Aorta (tissue), 5 donors: ENCODE measurements around the gene NPR1. TPM values are rescaled to one million over a fixed set of nuclear protein-coding genes. Genes with fewer than 3 reads are reported as not detected.

Experiments
- ATAC-seq: fragments of 200-7000 bp; cut with Tn5 transposase; one replicate; pipeline ENCODE4 v1.9.1; 2022; ENCODE audit warnings: moderate library complexity; ENCODE audit not compliant: low FRiP score
- DNase-seq, 2 donors: peaks; one replicate each; pipeline ENCODE4 v3.0.0-alpha.2; 2020
- H3K27ac ChIP-seq, 2 donors: one replicate each; pipeline ENCODE4 v1.5.1; 2013; ENCODE audit warnings: low read length in 2 of 2, mild to moderate bottlenecking in 2 of 2, moderate library complexity in 2 of 2, control low read depth in 1 of 2, inconsistent platforms in 1 of 2, low read depth in 1 of 2
- H3K27me3 ChIP-seq, 2 donors: one replicate each; pipeline ENCODE4 v1.6.1; 2013; ENCODE audit warnings: control low read depth in 1 of 2, low read length in 1 of 2, mild to moderate bottlenecking in 1 of 2, moderate library complexity in 1 of 2; ENCODE audit not compliant: insufficient read depth in 2 of 2, control insufficient read depth in 1 of 2
- H3K36me3 ChIP-seq, 2 donors: one replicate each; pipeline ENCODE4 v1.6.1; 2013; ENCODE audit warnings: control low read depth in 1 of 2, low read length in 1 of 2, mild to moderate bottlenecking in 1 of 2; ENCODE audit not compliant: insufficient read depth in 2 of 2, control insufficient read depth in 1 of 2
- H3K4me1 ChIP-seq, 2 donors: one replicate each; pipeline ENCODE4 v1.6.1; 2013; ENCODE audit warnings: low read length in 2 of 2, control low read depth in 1 of 2, mild to moderate bottlenecking in 1 of 2, moderate library complexity in 1 of 2; ENCODE audit not compliant: insufficient read depth in 2 of 2, control insufficient read depth in 1 of 2
- H3K4me3 ChIP-seq, 2 donors: one replicate each; pipeline ENCODE4 v1.5.1; 2013; ENCODE audit warnings: low read length in 2 of 2, control low read depth in 1 of 2, mild to moderate bottlenecking in 1 of 2
- H3K9me3 ChIP-seq: one replicate; pipeline ENCODE4 v1.6.1; 2013; ENCODE audit warnings: mild to moderate bottlenecking, low read length; ENCODE audit not compliant: control insufficient read depth
- WGBS, 2 donors: extraction: QIAGEN DNeasy Blood & Tissue Kit; methylation state at CpG; one replicate each; pipeline ENCODE4 v1.1.7; 2013; 5-methylcytosine and 5-hydroxymethylcytosine counted together
- intact Hi-C, 2 donors: fragments of 100-400 bp; cut with DNase I; formaldehyde crosslinking; loops; one replicate each; pipeline versions ENCODE4 v1.14.2 to v1.15.0; 2022
- polyA plus RNA-seq, 2 donors: library from polyadenylated mRNA; stranded (reverse); fragments of 200-250 nt; gene quantifications; one replicate each; pipeline ENCODE4 v1.2.3, GENCODE V29; 2013
- total RNA-seq, 2 donors: library from RNA; stranded (reverse); fragmentation: NEBNext Ultra II Directional; extraction: Animal tissue kit (Norgen Biotek cat#: 25700); gene quantifications; one replicate each; pipeline ENCODE4 v1.2.1, GENCODE V29; 2021
- donor health status: healthy with polysubstance abuse.
- donor health status: Bipolar disorder and iron deficiency.
- donor health status: DM: no; HTN: no; CAD: no.
- donor health status: DM: no; HTN: no; CAD: no.
- donor health status: DM: yes; HTN: yes; CAD: no.

The NPR1 gene
- total and polyA plus RNA-seq, 4 donors = 39.4 to 168 (median 113) TPM

GRCh38 chr1:153680120-153680403 lies 1.6 kb downstream of the NPR1 start:
- H3K27me3 ChIP-seq = no peaks in the 10 kb centered on the region
- intact Hi-C loops = no loop called here
- peak overlapping the region in 1 of 2 donors; percentile 4 for H3K27ac ChIP-seq

GRCh38 chr1:153682730-153683129 lies 4.2 kb downstream of the NPR1 start:
- H3K9me3 ChIP-seq = no peaks in the 10 kb centered on the region
- intact Hi-C loops = no loop called here
- H3K27ac ChIP-seq = no peak overlapping the region
- no peak overlapping the region for H3K4me3 ChIP-seq
- no peak for DNase-seq
- H3K4me1 ChIP-seq = no peaks in the 10 kb centered on the region
- H3K27me3 ChIP-seq = no peaks in the 10 kb centered on the region
- H3K36me3 ChIP-seq = peaks cover 4 to 17% of the 10 kb centered on the region in 2 donors
- no peak for ATAC-seq
- WGBS, 2 donors = 69 to 76% methylated on average over 7 of the region's 7 CpGs

More at GRCh38 chr1:153680120-153680403, 1.6 kb downstream of the NPR1 start:
- Histone ChIP-seq H3K36me3 (peaks cover 4 to 7% of the 10 kb centered on the region in 2 donors), H3K9me3 (no peaks in the 10 kb centered on the region), H3K4me1 (no peaks in the 10 kb centered on the region), H3K4me3 (peak overlapping the region; percentile 30 to 79)
- DNase-seq (no peak), ATAC-seq (no peak)
- WGBS, 2 donors = 4 to 8% methylated on average over 10 of the region's 10 CpGs

GRCh38 chr1:153683854-153684253 lies 5.4 kb downstream of the NPR1 start:
- no peak overlapping the region for H3K4me3 ChIP-seq
- peak overlapping the region in 1 of 2 donors; percentile 68 for H3K27ac ChIP-seq
- DNase-seq (peak in 1 of 2 donors; percentile 55), ATAC-seq (no peak)
- WGBS, 2 donors = 44 to 45% methylated on average over 5 of the region's 5 CpGs
- no peaks in the 10 kb centered on the region for H3K9me3 ChIP-seq
- no peaks in the 10 kb centered on the region for H3K4me1 ChIP-seq
- peaks cover 4 to 19% of the 10 kb centered on the region in 2 donors for H3K36me3 ChIP-seq
- intact Hi-C loops = no loop called here
- H3K27me3 ChIP-seq = no peaks in the 10 kb centered on the region

GRCh38 chr1:153684892-153685291 lies 6.4 kb downstream of the NPR1 start:
- intact Hi-C loops = no loop called here
- no peak for ATAC-seq

GRCh38 chr1:153685544-153686340 lies 7.3 kb downstream of the NPR1 start:
- ATAC-seq (no peak), DNase-seq (no peak)
- Histone ChIP-seq H3K9me3 (no peaks in the 10 kb centered on the region), H3K4me1 (no peaks in the 10 kb centered on the region), H3K36me3 (peaks cover 4 to 21% of the 10 kb centered on the region in 2 donors), H3K27ac (peak overlapping the region in 1 of 2 donors; percentile 8), H3K4me3 (no peak overlapping the region), H3K27me3 (no peaks in the 10 kb centered on the region)
- 64 to 69% methylated on average over 11 of the region's 11 CpGs for WGBS, 2 donors
- intact Hi-C loops = no loop called here

More at GRCh38 chr1:153684892-153685291, 6.4 kb downstream of the NPR1 start:
- H3K4me1 ChIP-seq = no peaks in the 10 kb centered on the region
- WGBS, 2 donors = 80 to 85% methylated on average over 12 of the region's 12 CpGs
- DNase-seq = no peak
- no peaks in the 10 kb centered on the region for H3K9me3 ChIP-seq
- H3K27me3 ChIP-seq = no peaks in the 10 kb centered on the region
- peaks cover 4 to 21% of the 10 kb centered on the region in 2 donors for H3K36me3 ChIP-seq
- peak overlapping the region in 1 of 2 donors; percentile 7 for H3K27ac ChIP-seq
- no peak overlapping the region for H3K4me3 ChIP-seq

GRCh38 chr1:153687346-153688125 lies 9.0 kb downstream of the NPR1 start:
- H3K36me3 ChIP-seq = peaks cover 2 to 20% of the 10 kb centered on the region in 2 donors
- no peak overlapping the region for H3K27ac ChIP-seq
- 77% methylated on average over 16 of the region's 16 CpGs for WGBS, 2 donors

GRCh38 chr1:153688276-153688675 lies 9.8 kb downstream of the NPR1 start:
- 73 to 75% methylated on average over 7 of the region's 7 CpGs for WGBS, 2 donors
- Histone ChIP-seq H3K27ac (no peak overlapping the region), H3K27me3 (no peaks in the 10 kb centered on the region), H3K36me3 (peaks cover 0 to 16% of the 10 kb centered on the region in 2 donors), H3K4me1 (no peaks in the 10 kb centered on the region), H3K9me3 (no peaks in the 10 kb centered on the region), H3K4me3 (no peak overlapping the region)
- no peak for ATAC-seq
- intact Hi-C loops = no loop called here
- no peak for DNase-seq

More at GRCh38 chr1:153687346-153688125, 9.0 kb downstream of the NPR1 start:
- intact Hi-C loops = no loop called here
- no peaks in the 10 kb centered on the region for H3K27me3 ChIP-seq
- H3K4me3 ChIP-seq = no peak overlapping the region
- ATAC-seq (no peak), DNase-seq (no peak)
- no peaks in the 10 kb centered on the region for H3K4me1 ChIP-seq
- no peaks in the 10 kb centered on the region for H3K9me3 ChIP-seq

GRCh38 chr1:153688736-153689328 lies 10.3 kb downstream of the NPR1 start:
- no peak overlapping the region for H3K27ac ChIP-seq
- peaks cover 0 to 14% of the 10 kb centered on the region in 2 donors for H3K36me3 ChIP-seq

More at GRCh38 chr1:153688736-153689328, 10.3 kb downstream of the NPR1 start:
- Histone ChIP-seq H3K27me3 (no peaks in the 10 kb centered on the region), H3K9me3 (no peaks in the 10 kb centered on the region), H3K4me1 (no peaks in the 10 kb centered on the region), H3K4me3 (no peak overlapping the region)
- intact Hi-C loops = no loop called here
- DNase-seq (no peak), ATAC-seq (no peak)
- WGBS, 2 donors = 76 to 80% methylated on average over 18 of the region's 18 CpGs
